SK-N-MC (cell line): Measurements from ENCODE around the gene DGUOK.

Source experiments
- EZH2 ChIP-seq: fragments of 200-600 bp; sonication (generic); IDR thresholded peaks from one replicate; pipeline ENCODE4 v1.6.1; 2017; ENCODE audit warnings: antibody characterized with exemption
- FOXP2 ChIP-seq: optimal IDR thresholded peaks from 2 replicates; pipeline ENCODE3; 2011; ENCODE audit warnings: mild to moderate bottlenecking, moderate library complexity; ENCODE audit not compliant: insufficient read depth; ENCODE audit errors: extremely low read length, control extremely low read depth
- POLR2AphosphoS5 ChIP-seq: IDR thresholded peaks from 2 replicates; pipeline ENCODE4 v1.6.1; 2012; ENCODE audit warnings: mild to moderate bottlenecking, low read depth, low read length, borderline replicate concordance

DNA sequence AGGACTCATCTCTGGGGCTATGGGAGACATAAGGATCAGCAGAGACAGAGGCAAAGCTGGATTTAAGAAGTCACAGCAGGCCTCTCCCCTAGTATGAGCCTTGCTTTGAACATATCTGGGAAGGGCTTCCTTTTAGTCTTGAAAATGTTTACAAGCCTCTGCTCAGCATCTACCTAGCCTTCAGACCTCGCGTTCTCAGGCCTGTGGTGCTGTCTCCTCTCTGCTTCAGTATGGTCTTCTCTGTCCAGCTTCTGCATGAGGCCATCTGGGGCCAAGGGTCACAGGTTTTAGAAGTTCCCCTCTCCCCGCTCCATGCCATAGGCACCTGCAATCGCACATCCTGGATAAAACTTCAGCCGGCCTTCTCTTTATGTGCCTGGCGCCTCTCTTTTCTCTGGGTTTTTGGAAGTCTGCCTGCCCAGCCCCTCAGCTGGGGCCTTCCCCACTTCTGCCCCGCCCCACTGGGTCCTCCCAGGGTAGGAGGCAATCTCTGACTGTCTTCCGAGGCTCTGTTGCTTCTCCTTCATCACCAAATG is 26.8 kb upstream of the DGUOK start:
- TF ChIP-seq EZH2: no peak
- no peak for TF ChIP-seq POLR2AphosphoS5
- no peak for TF ChIP-seq FOXP2
